Cerebellar nuclear complex (tissue), 1 donor: ENCODE data around the gene ARFGAP1.
"Not testable (repeated sequence)": the region's sequence is repeated elsewhere in the genome, so short reads cannot be mapped to it uniquely, and the experiment has no call there.

Experiments
- DNase-seq, 2 experiments: peaks; one replicate each; lab custom pipeline; 2025; lab: John Stamatoyannopoulos, UW

The ARFGAP1 gene

GRCh38 chr20:63332488-63333240, 60.1 kb downstream of the ARFGAP1 start:
- DNase-seq: no peak

- DNase-seq: no peak
Measured at GRCh38 chr20:63333241-63333836, 60.7 kb downstream of the ARFGAP1 start.

GRCh38 chr20:63334356-63334755, 61.7 kb downstream of the ARFGAP1 start:
- DNase-seq: no peak

GRCh38 chr20:63335060-63335459, 62.4 kb downstream of the ARFGAP1 start:
- not testable (repeated sequence) for DNase-seq

- no peak for DNase-seq
Measured at GRCh38 chr20:63335711-63336110, 63.1 kb downstream of the ARFGAP1 start.

- DNase-seq: no peak
Measured at GRCh38 chr20:63336232-63336752, 63.7 kb downstream of the ARFGAP1 start.

- no peak for DNase-seq
Measured at GRCh38 chr20:63337786-63338420, 65.3 kb downstream of the ARFGAP1 start.
